WERI-Rb-1 (cell line): ENCODE results near the gene PELI3.
"Not testable (repeated sequence)": the region's sequence is repeated elsewhere in the genome, so short reads cannot be mapped to it uniquely, and the experiment has no call there.

Experiments
- DNase-seq: peaks from one replicate; pipeline ENCODE4 v3.0.0-alpha.2; 2020
- H3K27ac ChIP-seq: fragments of 250-450 bp; sonication (Bioruptor Pico); 2 replicates; pipeline ENCODE4 v1.5.1; 2020; ENCODE audit warnings: mild to moderate bottlenecking, moderate library complexity
- H3K27me3 ChIP-seq: fragments of 250-450 bp; sonication (Bioruptor Pico); 2 replicates; pipeline ENCODE4 v1.5.1; 2021; ENCODE audit warnings: mild to moderate bottlenecking, low read depth, moderate library complexity; ENCODE audit not compliant: insufficient read depth, severe bottlenecking
- H3K36me3 ChIP-seq: fragments of 250-450 bp; sonication (Bioruptor Pico); 2 replicates; pipeline ENCODE4 v1.5.1; 2020; ENCODE audit warnings: mild to moderate bottlenecking, moderate library complexity
- H3K4me3 ChIP-seq: 2 replicates; pipeline ENCODE4 v1.5.1; 2011; ENCODE audit warnings: low read depth, mild to moderate bottlenecking, control low read depth, low read length
- H3K9me3 ChIP-seq: fragments of 250-450 bp; sonication (Bioruptor Pico); 2 replicates; pipeline ENCODE4 v1.5.1; 2021; ENCODE audit warnings: mild to moderate bottlenecking, moderate library complexity; ENCODE audit not compliant: severe bottlenecking
- CTCF ChIP-seq: IDR thresholded peaks from 2 replicates; pipeline ENCODE4 v1.5.1; 2011; ENCODE audit warnings: low read depth, mild to moderate bottlenecking, control low read depth, inconsistent platforms, low read length

Gene PELI3

GRCh38 chr11:66420671-66421476 lies 45.8 kb upstream of the PELI3 start, which contains the start of gene NPAS4:
Gene NPAS4, plus strand, starts transcription at chr11:66421035. Its CDS starts 145 bp downstream, at chr11:66421180.
- no peak within 1 kb of the TSS for H3K27ac ChIP-seq
- H3K27me3 ChIP-seq, result peaks cover 16% of the 10 kb centered on the region
- DNase-seq, result peak; percentile 90
- peak within 1 kb of the TSS; percentile 52 for H3K4me3 ChIP-seq
- H3K36me3 ChIP-seq, result no peaks in the 10 kb centered on the region
- TF ChIP-seq CTCF, result no peak
- H3K9me3 ChIP-seq, result no peaks in the 10 kb centered on the region

GRCh38 chr11:66421492-66422205 lies 45.1 kb upstream of the PELI3 start:
- Histone ChIP-seq H3K27me3 (peaks cover 16% of the 10 kb centered on the region), H3K4me3 (peak overlapping the region; percentile 52), H3K9me3 (no peaks in the 10 kb centered on the region), H3K36me3 (no peaks in the 10 kb centered on the region), H3K27ac (no peak overlapping the region)
- TF ChIP-seq CTCF, result no peak
- peak; percentile 33 for DNase-seq

GRCh38 chr11:66426314-66426713 lies 40.4 kb upstream of the PELI3 start:
- no peak overlapping the region for H3K27ac ChIP-seq
- H3K4me3 ChIP-seq, result no peak overlapping the region
- no peak for TF ChIP-seq CTCF
- H3K36me3 ChIP-seq, result no peaks in the 10 kb centered on the region
- DNase-seq, result no peak
- H3K27me3 ChIP-seq, result peaks cover 12% of the 10 kb centered on the region
- no peaks in the 10 kb centered on the region for H3K9me3 ChIP-seq

- Histone ChIP-seq H3K4me3 (no peak overlapping the region), H3K9me3 (no peaks in the 10 kb centered on the region), H3K27ac (no peak overlapping the region), H3K36me3 (peaks cover 6% of the 10 kb centered on the region; the same call in 1 of the 2 replicates), H3K27me3 (no peaks in the 10 kb centered on the region)
- no peak for DNase-seq
- TF ChIP-seq CTCF, result no peak
These were observed 37.8 kb upstream of the PELI3 start for GRCh38 chr11:66428933-66429332.

- no peak overlapping the region for H3K4me3 ChIP-seq
- H3K9me3 ChIP-seq, result no peaks in the 10 kb centered on the region
- H3K36me3 ChIP-seq, result peaks cover 10% of the 10 kb centered on the region
- TF ChIP-seq CTCF, result peak; percentile 92
- no peaks in the 10 kb centered on the region for H3K27me3 ChIP-seq
- peak; percentile 77 for DNase-seq
- H3K27ac ChIP-seq, result no peak overlapping the region
These were observed 36.6 kb upstream of the PELI3 start for GRCh38 chr11:66429983-66430602.

- H3K27ac ChIP-seq, H3K9me3 ChIP-seq, DNase-seq: not testable (repeated sequence)
These were observed 35.4 kb upstream of the PELI3 start for GRCh38 chr11:66431287-66431686.

GRCh38 chr11:66431871-66432329 lies 34.8 kb upstream of the PELI3 start:
- not testable (repeated sequence) for H3K9me3 ChIP-seq, H3K27ac ChIP-seq, DNase-seq, H3K4me3 ChIP-seq, H3K27me3 ChIP-seq
- peaks cover 28% of the 10 kb centered on the region for H3K36me3 ChIP-seq

More at GRCh38 chr11:66431287-66431686, 35.4 kb upstream of the PELI3 start:
- peaks cover 22% of the 10 kb centered on the region for H3K36me3 ChIP-seq
- not testable (repeated sequence) for H3K27me3 ChIP-seq, H3K4me3 ChIP-seq
